ENCODE results near the gene BIK.
A peak's percentile ranks its signal among the peaks of the same experiment; 100 is the strongest.

BIK gene

GRCh38 chr22:43118024-43118849, 7.7 kb downstream of the BIK start:
- no peak overlapping the region for H3K27ac Mint-ChIP-seq
- H3K36me3 Mint-ChIP-seq, result no peaks in the 10 kb centered on the region
- H3K4me3 Mint-ChIP-seq, result no peak overlapping the region
- no peaks in the 10 kb centered on the region for H3K9me3 Mint-ChIP-seq
- DNase-seq (ENCODE audit: low spot score in 2 of 2) (no peak), ATAC-seq (no peak)
- H3K4me1 Mint-ChIP-seq, result no peaks in the 10 kb centered on the region

- Mint-ChIP-seq H3K27ac (no peak overlapping the region), H3K36me3 (no peaks in the 10 kb centered on the region), H3K4me3 (no peak overlapping the region), H3K4me1 (no peaks in the 10 kb centered on the region), H3K9me3 (no peaks in the 10 kb centered on the region)
- ATAC-seq (no peak), DNase-seq (ENCODE audit: low spot score in 2 of 2) (no peak)
Observed at GRCh38 chr22:43118953-43119458, 8.5 kb downstream of the BIK start.

GRCh38 chr22:43126501-43127165, 16.1 kb downstream of the BIK start:
- Mint-ChIP-seq H3K4me1 (no peaks in the 10 kb centered on the region), H3K4me3 (no peak overlapping the region), H3K27ac (peak overlapping the region; percentile 43), H3K36me3 (no peaks in the 10 kb centered on the region), H3K9me3 (no peaks in the 10 kb centered on the region)
- DNase-seq (ENCODE audit: low spot score in 2 of 2) (no peak), ATAC-seq (no peak)

- ATAC-seq, result no peak
- Mint-ChIP-seq H3K4me3 (no peak overlapping the region), H3K4me1 (no peaks in the 10 kb centered on the region), H3K9me3 (no peaks in the 10 kb centered on the region), H3K27ac (peak overlapping the region; percentile 43), H3K36me3 (peaks cover 4% of the 10 kb centered on the region)
- DNase-seq (ENCODE audit: low spot score in 2 of 2), result no peak
Observed at GRCh38 chr22:43127166-43127908, 16.8 kb downstream of the BIK start.

- H3K36me3 Mint-ChIP-seq, result peaks cover 12% of the 10 kb centered on the region
- ATAC-seq (no peak), DNase-seq (ENCODE audit: low spot score in 2 of 2) (no peak)
- H3K4me1 Mint-ChIP-seq, result no peaks in the 10 kb centered on the region
- H3K4me3 Mint-ChIP-seq, result no peak overlapping the region
- H3K27ac Mint-ChIP-seq, result no peak overlapping the region
- no peaks in the 10 kb centered on the region for H3K9me3 Mint-ChIP-seq
Observed at GRCh38 chr22:43128116-43128515, 17.6 kb downstream of the BIK start.

GRCh38 chr22:43128928-43129424, 18.4 kb downstream of the BIK start:
- ATAC-seq, result no peak

GRCh38 chr22:43129426-43130425, 19.2 kb downstream of the BIK start:
- ATAC-seq (no peak), DNase-seq (ENCODE audit: low spot score in 2 of 2) (no peak)
- no peaks in the 10 kb centered on the region for H3K4me1 Mint-ChIP-seq
- peaks cover 28% of the 10 kb centered on the region for H3K36me3 Mint-ChIP-seq
- no peak overlapping the region for H3K27ac Mint-ChIP-seq
- no peak overlapping the region for H3K4me3 Mint-ChIP-seq
- H3K9me3 Mint-ChIP-seq, result no peaks in the 10 kb centered on the region

More at GRCh38 chr22:43128928-43129424, 18.4 kb downstream of the BIK start:
- H3K9me3 Mint-ChIP-seq, result no peaks in the 10 kb centered on the region
- no peaks in the 10 kb centered on the region for H3K4me1 Mint-ChIP-seq
- H3K36me3 Mint-ChIP-seq, result peaks cover 21% of the 10 kb centered on the region
- H3K27ac Mint-ChIP-seq, result no peak overlapping the region
- no peak for DNase-seq (ENCODE audit: low spot score in 2 of 2)
- no peak overlapping the region for H3K4me3 Mint-ChIP-seq

GRCh38 chr22:43131773-43132501, 21.4 kb downstream of the BIK start:
- Mint-ChIP-seq H3K27ac (no peak overlapping the region), H3K36me3 (peaks cover 33% of the 10 kb centered on the region), H3K9me3 (no peaks in the 10 kb centered on the region), H3K4me3 (no peak overlapping the region), H3K4me1 (no peaks in the 10 kb centered on the region)
- DNase-seq (ENCODE audit: low spot score in 2 of 2), result no peak
- no peak for ATAC-seq

- Mint-ChIP-seq H3K4me3 (no peak overlapping the region), H3K27ac (no peak overlapping the region), H3K9me3 (no peaks in the 10 kb centered on the region), H3K36me3 (peaks cover 43% of the 10 kb centered on the region), H3K4me1 (no peaks in the 10 kb centered on the region)
- DNase-seq (ENCODE audit: low spot score in 2 of 2), result no peak
- no peak for ATAC-seq
Observed at GRCh38 chr22:43133401-43133800, 22.9 kb downstream of the BIK start.

- Mint-ChIP-seq H3K27ac (no peak overlapping the region), H3K9me3 (no peaks in the 10 kb centered on the region), H3K36me3 (peaks cover 43% of the 10 kb centered on the region), H3K4me3 (no peak overlapping the region), H3K4me1 (no peaks in the 10 kb centered on the region)
- no peak for ATAC-seq
- no peak for DNase-seq (ENCODE audit: low spot score in 2 of 2)
Observed at GRCh38 chr22:43134553-43134952, 24.0 kb downstream of the BIK start.

GRCh38 chr22:43135565-43135964, 25.0 kb downstream of the BIK start:
- Mint-ChIP-seq H3K4me3 (no peak overlapping the region), H3K36me3 (peaks cover 51% of the 10 kb centered on the region), H3K9me3 (no peaks in the 10 kb centered on the region), H3K27ac (no peak overlapping the region), H3K4me1 (no peaks in the 10 kb centered on the region)
- ATAC-seq (no peak), DNase-seq (ENCODE audit: low spot score in 2 of 2) (no peak)

GRCh38 chr22:43136255-43136654, 25.7 kb downstream of the BIK start:
- Mint-ChIP-seq H3K36me3 (peaks cover 52% of the 10 kb centered on the region), H3K4me1 (no peaks in the 10 kb centered on the region)

GRCh38 chr22:43136801-43137200, 26.3 kb downstream of the BIK start:
- H3K9me3 Mint-ChIP-seq, result no peaks in the 10 kb centered on the region
- ATAC-seq, result no peak
- no peak for DNase-seq (ENCODE audit: low spot score in 2 of 2)
- H3K4me3 Mint-ChIP-seq, result no peak overlapping the region
- peaks cover 3% of the 10 kb centered on the region for H3K4me1 Mint-ChIP-seq
- H3K27ac Mint-ChIP-seq, result no peak overlapping the region
- H3K36me3 Mint-ChIP-seq, result peaks cover 52% of the 10 kb centered on the region

More at GRCh38 chr22:43136255-43136654, 25.7 kb downstream of the BIK start:
- Mint-ChIP-seq H3K4me3 (no peak overlapping the region), H3K9me3 (no peaks in the 10 kb centered on the region), H3K27ac (no peak overlapping the region)
- ATAC-seq (peak; percentile 74), DNase-seq (ENCODE audit: low spot score in 2 of 2) (peak; percentile 28 to 55)

Measured in stimulated activated effector memory CD8-positive, alpha-beta T cell treated with anti-CD3 and anti-CD28 coated beads, Interleukin-12 subunit alpha, Interleukin-12 subunit beta, amount 100 ng/mL, for 72 hours (primary cell).